Amygdala (tissue), 56 donors: ENCODE results near the gene AKAP6.
"Not testable (repeated sequence)": the region's sequence is repeated elsewhere in the genome, so short reads cannot be mapped to it uniquely, and the experiment has no call there.

ENCODE experiments used
- DNase-seq, 56 donors: peaks; one replicate each; lab custom pipeline; 2025; lab: John Stamatoyannopoulos, UW

AKAP6 gene

DNA sequence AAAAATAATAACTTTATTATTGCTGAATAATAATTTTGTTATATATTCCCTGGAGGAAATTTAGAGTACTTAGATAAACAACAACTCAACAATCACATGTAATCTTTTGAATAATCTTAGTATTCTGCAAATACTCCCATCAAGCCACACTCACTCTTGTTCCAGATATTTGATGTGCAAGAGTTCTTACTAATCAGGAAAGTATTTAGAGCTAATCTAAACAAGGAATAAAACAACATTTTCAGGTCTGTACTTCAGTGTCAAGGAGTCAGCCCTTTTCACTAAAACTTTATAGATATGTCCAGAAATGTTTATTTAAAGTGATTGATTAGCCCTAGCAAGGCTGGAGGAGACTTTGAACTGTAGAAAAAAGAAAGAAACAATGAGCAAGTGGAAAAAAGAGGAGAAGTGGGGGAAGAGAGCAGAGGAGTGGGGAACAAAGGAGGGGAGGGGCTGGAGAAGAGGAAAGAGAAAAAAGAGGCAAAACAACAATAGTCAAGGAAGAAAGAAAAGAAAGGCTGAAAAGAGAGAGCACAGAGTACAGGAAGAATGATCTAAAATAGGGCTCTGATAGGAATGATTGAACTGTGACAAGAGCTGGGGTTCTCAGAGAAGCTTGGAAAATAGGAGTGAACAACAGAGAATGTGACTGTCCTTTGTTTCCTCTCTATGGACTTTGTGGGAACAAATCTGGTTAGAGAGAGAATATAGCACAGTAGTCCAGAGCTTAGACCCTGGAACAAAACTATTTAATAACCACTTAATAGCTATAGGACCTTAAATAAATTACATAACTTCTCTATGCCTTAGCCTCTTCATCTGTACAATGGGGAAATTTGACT, 238.7 kb downstream of the AKAP6 start:
- DNase-seq = peak in 1 of 56 donors; percentile 25

DNA sequence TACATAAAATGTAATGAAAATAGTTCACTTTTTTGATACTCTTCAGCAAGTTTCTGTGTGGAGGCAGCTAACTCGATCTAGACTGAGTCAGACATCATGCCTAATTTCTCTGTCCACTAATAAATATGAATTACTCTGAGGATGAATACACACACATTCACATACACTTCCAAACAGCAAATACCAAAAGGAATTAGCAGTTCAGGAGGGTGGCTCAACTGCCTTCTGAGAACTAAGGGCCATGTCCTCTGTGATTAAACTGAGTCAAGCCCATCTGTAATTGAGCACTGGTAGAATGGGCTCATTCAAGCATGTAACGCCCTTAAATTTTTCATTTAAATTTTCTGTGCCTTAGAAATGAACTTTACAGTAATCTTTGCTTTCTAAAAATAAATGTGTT, 242.5 kb downstream of the AKAP6 start:
- no peak for DNase-seq

DNA sequence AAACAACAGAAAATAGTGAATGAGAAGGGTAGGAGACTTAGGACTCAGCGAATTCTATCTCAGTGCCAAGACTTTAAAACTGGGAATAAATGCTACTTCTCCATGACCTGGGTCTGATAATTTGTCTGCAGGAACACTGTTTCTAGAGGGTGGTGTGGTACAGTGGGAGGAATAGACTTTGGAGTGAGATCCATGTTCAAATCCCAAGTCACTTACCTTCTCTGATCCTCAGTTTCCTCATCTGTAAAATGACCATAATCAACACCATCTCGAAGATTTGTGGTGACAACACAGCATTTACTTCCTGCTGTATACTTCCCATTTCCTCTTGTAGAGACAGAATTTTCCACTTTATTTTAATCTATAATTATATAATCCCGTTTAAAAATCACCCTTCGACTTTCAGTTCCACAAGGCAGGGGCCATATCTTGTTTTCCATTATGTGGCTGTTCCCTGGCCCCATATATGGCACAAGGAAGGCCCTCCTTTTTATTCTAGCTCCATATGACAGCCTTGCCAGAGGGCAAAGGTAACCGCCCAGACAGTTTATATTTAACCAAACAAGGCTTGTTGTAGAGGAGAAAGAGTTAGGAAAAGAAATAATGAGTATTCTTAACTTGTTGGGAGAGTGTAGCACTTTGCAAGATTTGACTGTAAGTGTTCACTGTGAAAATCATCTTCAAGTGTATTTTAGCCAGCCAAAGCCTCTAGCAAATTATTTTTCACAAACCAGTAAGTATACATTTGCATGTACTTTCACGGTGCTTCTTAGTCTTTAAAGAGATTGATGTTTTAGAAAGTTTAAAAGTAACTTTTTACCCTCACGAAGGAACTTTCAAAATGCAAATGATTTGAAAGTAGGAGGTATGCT, 243.1 kb downstream of the AKAP6 start:
- no peak for DNase-seq

DNA sequence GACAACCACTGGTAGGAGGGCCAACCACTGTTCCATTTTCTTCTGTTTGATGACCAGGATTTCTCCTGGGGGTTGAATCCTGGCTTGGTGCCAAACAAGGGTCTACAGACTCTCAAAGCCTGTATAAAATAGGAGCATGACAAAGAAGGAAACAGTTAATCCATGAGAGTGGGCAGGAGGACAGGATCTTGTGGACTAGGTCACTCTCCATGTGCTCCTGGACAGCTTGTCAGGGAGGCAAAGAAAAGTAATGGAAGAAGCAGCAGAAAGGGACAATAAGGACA, 243.7 kb downstream of the AKAP6 start:
- DNase-seq = no peak

DNA sequence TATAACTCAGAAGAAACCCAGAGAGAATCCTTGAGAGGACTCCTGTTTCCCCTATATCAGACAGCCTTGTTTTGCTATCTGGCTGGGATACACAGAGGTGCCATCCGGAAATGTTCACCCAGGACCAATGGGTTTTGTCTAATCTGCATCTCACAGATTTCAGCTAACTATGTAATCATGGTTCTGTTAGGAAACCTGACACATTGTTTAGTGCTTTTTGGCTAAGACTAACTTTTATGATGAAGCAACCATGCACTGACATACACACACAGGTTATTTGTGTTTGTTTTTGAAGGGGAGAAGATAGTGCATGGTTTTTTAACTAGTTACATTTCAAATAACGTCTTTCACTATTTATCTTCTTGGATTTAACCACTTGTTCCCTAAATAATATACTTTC, 245.2 kb downstream of the AKAP6 start:
- no peak for DNase-seq

DNA sequence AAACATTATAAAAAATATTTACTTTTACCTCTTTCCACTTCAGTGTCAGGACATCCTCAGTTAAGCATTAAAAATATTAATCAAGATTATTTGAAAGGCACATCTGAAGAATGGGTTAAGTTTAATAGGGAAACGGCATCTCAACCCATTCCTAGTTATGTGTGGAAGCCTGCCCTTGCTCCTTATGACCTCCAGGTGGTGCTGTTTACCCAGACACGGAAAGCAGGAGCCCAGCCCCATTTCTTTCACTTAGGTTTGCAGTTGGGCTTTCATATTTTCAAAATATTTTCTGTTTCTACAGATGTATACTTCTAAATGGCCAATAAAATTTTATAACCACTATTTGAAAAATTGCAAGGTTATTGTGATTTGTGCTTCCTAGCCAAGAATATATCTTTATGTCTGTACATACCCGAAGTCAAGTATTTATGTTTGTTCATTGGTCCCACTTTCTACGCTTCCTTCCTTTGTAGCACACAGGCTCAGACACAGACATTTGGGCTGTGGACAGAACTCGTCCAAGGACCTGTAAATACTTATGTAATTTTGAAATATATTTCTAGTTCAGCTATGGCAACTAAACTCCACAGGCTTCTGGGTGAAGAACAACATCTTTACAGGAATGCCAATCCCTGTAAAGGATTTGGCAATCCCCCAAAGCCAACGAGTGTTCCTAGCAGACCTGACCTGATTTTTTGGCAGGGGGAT, 247.1 kb downstream of the AKAP6 start:
- DNase-seq = peak in 37 of 56 donors; percentile 1 to 80 (median 25)

DNA sequence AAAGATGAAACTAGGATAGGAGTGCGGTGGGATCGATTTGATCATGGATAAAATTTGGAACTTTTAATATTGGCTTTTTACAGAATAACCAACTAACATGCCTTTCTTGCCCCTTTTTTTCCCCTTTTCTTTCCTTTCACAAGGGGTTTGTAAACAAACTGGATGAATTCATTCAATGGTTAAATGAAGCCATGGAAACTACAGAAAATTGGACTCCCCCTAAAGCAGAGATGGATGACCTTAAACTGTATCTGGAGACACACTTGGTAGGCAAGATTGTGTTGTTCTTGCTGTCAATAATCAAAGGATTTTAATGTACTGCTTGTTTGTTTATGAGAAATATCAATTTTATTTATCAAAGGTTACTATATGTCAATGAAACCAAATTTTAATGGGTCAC, 247.9 kb downstream of the AKAP6 start:
- no peak for DNase-seq

DNA sequence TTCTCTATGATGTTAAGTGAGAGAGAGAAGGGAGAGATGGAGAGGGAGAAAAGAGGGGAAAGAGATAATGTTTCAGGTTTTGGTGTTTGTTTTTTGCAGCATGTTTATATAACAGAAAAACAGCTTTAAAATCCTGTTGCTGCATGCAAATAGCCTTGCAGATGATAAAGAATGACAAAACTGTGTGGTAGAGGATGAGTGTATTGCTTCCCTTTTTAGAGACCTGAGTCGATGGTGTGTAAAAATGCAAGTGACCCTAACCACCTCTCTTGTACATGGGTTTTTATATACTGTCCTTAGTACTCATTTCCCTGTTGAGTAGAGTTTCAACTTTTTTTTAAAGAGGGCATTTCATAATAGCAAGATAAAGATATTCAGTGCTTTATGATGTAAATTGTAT, 249.1 kb downstream of the AKAP6 start:
- DNase-seq = no peak

DNA sequence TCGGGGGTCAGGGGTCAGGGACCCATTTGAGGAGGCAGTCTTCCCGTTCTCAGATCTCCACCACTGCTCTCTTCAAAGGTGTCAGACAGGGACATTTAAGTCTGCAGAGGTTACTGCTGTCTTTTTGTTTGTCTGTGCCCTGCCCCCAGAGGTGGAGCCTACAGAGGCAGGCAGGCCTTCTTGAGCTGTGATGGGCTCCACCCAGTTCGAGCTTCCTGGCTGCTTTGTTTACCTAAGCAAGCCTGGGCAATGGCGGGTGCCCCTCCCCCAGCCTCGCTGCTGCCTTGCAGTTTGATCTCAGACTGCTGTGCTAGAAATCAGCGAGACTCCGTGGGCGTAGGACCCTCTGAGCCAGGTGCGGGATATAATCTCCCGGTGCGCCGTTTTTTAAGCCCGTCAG, 254.3 kb downstream of the AKAP6 start:
- not testable (repeated sequence) for DNase-seq

DNA sequence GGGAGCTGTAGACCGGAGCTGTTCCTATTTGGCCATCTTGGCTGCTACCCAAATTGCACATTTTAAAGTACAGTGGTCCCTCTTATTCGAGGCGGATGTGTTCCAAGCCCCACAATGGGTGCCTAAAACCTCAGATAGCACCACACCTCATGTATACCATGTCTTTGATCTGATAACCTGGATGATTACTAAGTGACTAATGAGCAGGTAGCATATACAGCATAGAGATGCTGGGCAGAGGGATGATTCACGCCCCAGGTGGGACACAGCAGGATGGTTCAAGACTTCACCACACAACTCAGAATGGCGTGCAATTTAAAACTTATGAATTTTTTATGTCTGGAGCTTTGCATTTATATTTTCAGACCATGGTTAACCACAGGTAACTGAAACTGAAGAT, 255.0 kb downstream of the AKAP6 start:
- no peak for DNase-seq

DNA sequence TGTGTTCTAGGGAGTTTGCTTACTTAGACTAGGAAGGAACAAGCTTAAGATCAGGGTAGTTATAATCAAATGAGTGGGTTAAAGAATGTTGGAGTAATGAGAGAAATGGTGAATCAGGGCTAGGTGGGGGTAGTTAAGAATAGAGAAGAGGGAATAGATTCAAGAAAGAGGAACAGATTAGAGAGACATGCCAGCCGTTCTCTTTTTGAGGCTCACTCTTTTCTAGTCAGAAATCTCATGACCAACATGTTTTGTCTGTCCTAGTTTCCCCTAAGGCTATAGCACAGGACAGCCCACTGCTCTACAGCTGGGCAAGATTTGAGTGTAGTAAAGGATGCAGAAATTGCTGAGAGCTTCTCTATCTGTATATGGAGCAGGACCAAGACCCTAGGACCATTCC, 258.4 kb downstream of the AKAP6 start:
- no peak for DNase-seq

DNA sequence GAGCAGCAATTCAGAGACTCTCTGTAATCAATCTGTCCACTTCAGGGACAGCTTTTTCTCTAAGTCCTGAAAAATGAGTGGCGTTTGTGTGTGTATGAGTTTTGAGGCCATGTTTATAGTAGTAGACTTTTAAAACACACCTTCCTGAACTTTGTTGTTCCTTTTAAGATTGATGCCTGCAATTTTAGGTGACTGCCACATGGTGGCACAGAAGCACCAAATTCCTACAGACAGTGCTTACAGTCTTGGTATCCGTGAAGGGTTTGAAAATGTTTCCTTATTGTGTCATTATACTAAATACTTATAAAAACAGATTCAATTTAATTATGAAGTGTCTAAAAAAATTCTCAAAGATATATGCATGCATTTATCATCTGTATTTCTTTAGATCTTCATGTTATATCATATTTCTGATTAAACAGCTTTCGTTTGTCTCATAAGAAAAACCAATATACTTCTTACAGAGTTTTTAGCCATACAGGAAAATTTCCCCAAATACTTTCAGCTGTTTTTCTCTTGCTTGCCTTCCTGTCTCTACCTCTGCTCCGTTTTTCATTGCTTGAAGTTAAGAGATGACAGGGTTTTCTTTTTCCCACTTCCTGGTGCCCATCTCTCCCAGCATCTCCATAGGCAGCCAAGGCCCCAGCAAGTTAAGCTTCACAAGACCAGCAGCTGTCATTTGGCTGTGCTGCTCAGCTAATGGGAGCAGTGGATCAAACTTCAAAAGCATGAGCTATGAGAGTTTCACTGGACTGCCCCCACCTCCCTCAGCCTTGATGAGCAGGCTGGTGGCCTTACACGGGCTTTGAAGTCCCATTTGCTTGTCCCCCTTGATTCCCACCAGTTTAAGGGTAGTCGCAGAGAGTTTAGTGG, 259.6 kb downstream of the AKAP6 start:
- DNase-seq = no peak

DNA sequence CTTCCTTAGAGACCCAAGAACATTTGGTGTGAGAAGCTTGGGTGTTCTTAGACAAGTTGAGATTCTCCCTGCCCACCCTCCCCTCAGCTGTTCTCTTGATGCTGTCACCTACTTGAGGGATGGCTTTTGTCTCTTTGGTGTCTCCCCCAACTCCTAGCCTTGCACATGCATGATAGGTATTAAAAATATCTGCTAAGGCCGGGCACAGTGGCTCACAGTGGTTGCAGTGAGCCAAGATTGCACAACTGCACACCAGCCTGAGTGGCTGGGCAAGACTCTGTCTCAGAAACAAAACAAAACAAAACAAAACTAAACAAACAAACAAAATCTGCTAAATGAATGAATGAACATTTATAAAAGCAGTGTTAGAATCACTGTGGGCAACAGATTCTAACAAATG, 261.1 kb downstream of the AKAP6 start:
- no peak for DNase-seq

DNA sequence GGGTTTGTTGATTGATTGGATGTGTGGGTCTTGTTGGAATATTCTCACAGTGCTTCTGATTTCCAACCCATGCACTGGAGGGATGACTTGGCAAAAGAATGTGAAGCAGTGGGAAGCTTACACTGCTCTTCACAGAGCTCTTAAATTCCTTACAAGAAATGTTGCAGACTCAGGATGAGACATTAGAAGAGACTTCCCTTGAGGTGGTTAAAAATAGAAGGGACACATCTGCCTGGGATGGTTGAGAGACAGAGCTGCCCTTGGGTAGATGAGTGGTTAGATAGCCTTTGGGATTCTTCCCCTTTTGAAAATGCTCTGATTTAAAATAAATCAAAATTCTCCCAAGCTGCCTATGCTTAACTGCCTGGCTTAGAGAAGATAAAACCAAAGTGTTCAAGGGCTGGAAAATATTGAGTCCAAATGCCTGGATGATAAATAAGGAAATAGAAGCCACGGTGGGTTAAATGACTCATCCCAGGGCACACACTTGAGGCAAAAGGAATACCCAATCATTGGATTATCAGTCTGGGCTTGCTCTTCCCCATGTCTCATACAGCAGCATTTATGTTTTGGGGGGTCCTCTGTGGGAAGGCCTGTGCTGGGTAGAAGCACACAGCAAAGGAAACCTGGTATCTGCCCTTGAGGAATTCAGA, 264.3 kb downstream of the AKAP6 start:
- DNase-seq = no peak

DNA sequence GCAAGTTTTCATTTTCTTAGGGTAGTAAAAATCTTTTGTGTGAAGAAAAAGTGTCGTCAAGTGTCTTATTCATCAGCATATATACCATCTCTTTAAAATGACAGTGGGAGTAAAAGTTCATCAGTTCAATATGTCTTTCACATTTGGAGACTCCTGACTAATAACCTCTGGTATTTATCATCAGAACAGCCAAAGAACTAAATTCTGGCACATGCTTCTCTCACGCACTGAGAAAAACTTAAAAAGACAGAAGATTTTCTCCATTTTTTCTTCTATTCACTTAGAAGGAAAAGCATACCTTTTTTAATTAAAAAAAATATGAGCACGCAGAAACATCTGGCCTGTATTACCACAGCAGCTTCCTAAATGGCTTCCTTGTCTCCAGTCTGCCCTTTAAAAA, 265.7 kb downstream of the AKAP6 start:
- DNase-seq = no peak

DNA sequence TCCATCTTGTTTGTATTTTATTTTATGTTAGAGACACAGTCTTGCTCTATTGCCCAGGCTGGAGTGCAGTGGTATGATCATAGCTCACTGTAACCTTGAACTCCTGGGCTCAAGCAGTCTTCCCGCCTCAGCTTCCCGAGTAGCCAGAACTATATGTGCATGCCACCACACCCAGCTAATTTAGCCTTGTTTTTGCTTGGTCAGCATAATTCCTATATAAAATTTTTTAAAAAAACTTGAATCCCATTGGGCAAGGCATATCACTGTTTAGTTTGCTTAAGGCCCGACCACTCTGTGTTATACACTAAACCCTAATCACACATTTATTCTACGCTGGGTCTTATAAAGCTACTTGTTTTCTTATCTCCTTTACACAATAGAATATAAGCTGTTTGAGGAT, 266.4 kb downstream of the AKAP6 start:
- no peak for DNase-seq

DNA sequence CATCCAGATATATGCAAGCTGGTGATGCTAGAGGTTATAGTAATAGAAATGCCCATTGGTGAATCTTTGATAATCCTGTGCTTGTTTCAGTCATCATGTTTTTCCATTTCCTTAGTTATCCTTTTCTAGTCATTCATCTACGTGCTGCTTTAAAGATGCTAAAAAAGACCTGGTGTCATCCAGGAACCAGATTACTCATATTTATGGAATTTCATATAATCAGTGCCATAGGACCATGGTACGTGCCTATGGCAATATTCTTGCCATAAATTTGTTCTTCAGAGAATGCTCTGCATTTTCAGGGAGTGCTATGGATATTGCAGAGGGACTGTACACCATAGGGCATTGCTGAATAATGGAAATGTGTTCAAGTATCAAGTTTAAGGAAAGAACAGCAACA, 267.3 kb downstream of the AKAP6 start:
- DNase-seq = no peak

DNA sequence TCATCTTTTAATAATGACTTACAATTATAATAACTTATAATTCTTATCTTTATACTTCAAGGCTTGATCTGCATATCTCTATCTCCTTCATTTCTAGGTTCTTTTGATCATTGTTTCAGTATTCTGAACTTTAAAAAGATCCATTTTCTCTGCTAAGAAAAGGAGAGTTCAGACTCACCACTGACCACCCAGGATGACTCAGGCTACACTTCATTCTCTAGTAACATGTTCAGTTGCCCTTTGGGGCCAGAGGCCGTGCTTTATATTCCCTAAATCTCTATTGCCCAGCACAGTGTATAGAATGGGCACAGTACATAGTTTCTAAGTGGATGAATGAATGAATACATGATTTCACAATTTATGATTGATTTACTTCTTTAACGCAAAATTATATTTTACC, 268.7 kb downstream of the AKAP6 start:
- no peak for DNase-seq

DNA sequence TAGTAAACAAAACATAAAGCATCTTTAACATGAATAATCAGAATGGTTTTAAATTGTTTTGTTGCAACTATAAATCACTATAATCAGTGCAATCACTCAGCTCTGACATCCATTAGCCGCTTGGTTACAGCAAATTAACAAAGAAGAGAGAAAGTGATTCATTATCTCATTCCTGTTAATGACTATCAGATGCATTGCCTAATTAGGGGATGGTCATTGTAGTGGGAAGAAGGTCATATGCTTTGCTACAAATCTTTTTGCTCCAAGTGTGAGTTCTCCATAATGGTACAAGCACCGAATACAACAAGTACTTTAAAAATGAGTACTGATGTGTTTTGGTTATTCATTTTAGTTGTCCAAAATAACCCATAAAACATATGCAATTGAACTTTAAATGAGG, 272.0 kb downstream of the AKAP6 start:
- DNase-seq = no peak

DNA sequence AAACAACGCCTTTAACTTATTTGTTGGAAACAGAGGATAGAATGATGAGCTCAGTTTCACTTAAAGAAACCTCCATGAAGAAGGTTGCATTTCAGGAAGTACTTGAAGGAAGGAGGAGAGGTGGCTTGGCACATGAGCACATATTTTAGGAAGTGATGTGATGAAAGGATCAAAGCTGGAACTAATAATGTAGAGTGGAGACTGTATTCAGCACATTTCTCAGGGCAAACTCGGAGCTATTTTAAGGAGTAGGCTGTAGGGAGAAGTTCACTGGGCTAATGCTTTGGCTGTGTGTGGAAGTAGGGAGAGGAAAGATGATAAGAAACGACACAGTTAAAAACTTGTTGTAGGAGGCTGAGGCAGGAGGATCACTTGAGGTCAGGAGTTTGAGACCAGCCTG, 272.8 kb downstream of the AKAP6 start:
- DNase-seq = no peak
